Right ventricle myocardium inferior (tissue), 1 donor: ENCODE data around the gene NHLRC2. TPM values are rescaled to one million over a fixed set of nuclear protein-coding genes. Genes with fewer than 3 reads are reported as not detected.
A peak's percentile ranks its signal among the peaks of the same experiment; 100 is the strongest.

ENCODE experiments used
- ATAC-seq: fragments of 200-7000 bp; cut with Tn5 transposase; one replicate; pipeline ENCODE4 v1.9.1; 2020; ENCODE audit warnings: mild to moderate bottlenecking, moderate library complexity
- DNase-seq: peaks from one replicate; pipeline ENCODE4 v3.0.0; 2021; ENCODE audit errors: missing footprints
- intact Hi-C: fragments of 100-400 bp; cut with DNase I; formaldehyde crosslinking; loops from one replicate; pipeline ENCODE4 v1.11.0; 2022
- total RNA-seq: library from RNA; stranded (reverse); fragmentation: NEBNext Ultra II Directional; extraction: Animal tissue kit (Norgen Biotek cat#: 25700); gene quantifications from one replicate; pipeline ENCODE4 v1.2.1, GENCODE V29; 2021
- donor health status: DM: no; HTN: yes; CAD: no; lungs with severe emphysema.

The NHLRC2 gene
- total RNA-seq, 1 donor from 2014 or later = 60.6 TPM

- DNase-seq = no peak
- no peak for ATAC-seq
- intact Hi-C loops = no loop called here
Measured at GRCh38 chr10:113953505-113954272, 99.2 kb downstream of the NHLRC2 start.

DNA sequence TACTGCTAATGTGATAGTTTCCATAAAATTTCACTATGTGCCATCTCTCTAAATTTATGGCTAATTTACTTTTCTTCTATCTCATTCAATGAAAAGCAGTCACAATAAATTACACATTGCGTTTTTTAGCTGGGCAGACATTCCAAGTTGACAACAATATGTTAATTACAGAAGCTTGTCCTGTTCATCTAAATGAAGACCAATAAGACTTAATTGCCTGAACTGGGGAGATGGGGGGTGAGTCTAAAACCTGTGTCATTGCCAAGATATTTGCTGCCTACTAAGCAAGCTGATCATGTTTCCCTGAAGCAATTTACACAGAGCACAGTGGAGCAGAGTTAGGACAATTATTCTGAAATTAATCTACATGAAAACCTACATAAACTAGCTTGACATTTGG is 99.9 kb downstream of the NHLRC2 start:
- intact Hi-C loops = no loop called here
- DNase-seq = no peak
- no peak for ATAC-seq

DNA sequence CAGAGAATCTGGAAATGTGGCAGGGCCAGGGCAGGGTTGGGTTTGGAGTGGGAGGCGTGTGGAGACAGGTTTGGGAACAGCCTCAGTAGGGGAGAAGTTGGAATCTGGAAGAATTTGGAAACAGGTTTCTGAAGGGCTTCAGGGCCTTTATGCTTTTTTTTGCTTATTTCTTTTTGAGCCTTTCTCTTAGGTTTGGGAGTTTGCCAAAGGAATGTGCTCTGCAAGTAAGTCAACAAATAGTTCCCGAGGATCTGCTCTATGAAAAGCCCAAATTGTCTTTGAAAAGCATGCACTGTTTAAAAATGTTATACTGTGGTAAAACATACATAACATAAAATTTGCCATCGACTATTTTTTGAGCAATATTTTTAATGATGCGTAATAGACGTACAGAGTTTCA is 102.6 kb downstream of the NHLRC2 start:
- DNase-seq = no peak
- intact Hi-C loops = no loop called here
- ATAC-seq = no peak

DNA sequence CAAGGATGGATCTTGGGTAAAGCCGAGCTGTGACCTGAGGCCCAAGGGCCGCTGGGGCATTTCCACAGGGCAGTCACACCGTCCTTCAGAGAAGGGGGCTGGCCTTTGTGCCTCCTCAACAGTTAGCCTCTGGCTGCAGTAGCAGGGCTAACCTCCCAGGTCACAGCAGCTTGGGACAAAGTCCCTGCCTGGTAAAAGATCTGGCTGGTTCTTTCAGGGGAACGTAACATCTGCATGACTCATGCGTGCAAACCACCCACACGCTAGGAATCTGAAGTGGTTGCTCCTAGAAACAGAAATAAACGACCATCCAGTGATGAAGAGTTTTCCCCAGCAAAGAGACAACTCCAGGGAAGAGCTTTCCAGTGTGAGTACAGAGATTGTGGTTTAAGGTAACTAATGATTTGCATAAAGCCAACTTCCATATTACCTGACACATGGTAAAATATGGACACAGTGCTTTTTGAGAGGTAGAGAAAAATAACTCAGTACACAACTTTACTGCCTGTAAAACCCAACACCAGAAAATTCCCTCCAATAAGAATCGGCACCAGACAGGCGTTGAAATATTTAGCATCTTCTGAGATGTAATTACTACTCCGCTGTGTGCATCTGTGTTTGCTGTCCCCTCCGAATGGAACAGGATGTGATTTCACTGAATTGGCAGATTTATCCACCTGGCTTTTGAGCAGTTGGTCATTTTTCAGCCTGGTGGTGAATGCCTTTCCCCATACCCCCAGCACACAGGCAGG is 104.3 kb downstream of the NHLRC2 start:
- ATAC-seq (peak; percentile 56), DNase-seq (no peak)
- intact Hi-C loops = no loop called here

- intact Hi-C loops = no loop called here
- no peak for DNase-seq
- ATAC-seq = no peak
Measured at GRCh38 chr10:113959383-113959760, 104.9 kb downstream of the NHLRC2 start.

DNA sequence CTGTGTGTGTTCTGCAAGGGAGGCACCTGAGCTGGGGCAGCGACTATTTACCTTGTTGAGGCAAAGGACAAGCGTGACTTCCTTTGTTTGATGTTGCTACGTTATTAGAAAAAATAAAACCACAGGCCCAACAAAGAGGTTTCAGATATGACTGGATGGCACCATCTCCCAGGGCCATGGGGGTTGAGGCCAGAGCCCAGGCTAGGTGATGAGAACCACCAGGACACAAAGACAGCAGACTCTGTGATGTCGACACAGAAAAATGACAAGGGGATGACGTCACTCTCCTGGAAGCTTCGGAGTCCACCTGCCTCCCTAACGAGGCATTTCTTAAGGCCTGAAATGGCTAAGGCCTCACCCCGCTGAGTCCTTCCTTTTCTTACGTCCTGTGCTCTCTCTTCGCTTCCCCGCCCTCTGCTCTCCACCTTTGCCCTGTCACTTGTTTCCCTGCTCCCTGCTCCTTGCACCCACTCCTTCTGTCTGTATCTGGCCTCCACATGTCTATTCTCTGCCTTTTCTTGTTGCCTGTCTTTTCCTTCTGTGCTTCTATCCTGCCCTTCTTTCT is 106.2 kb downstream of the NHLRC2 start:
- no peak for DNase-seq
- intact Hi-C loops = no loop called here
- ATAC-seq = no peak

GRCh38 chr10:113961182-113962031 is 106.9 kb downstream of the NHLRC2 start:
- intact Hi-C loops = no loop called here
- DNase-seq (no peak), ATAC-seq (no peak)

DNA sequence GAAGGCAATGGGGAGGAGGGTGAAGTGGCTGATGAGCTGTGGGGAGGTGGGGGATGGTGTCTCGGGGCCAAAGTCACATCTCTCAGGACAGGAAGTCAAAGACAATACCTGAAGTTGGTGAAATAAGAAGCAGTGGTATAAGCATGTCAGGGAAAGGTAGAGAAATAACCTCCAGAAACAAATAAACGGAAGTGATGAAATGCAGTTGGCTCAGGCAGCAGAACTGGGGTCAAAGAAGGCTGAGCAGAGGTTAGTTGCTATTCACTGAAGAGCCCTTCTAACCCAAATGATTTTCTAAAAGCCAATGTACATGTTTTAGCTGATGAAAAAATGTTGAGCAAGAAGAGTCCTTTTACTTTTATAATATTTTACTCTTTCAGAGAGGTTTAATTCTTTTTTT is 110.6 kb downstream of the NHLRC2 start:
- DNase-seq = no peak
- ATAC-seq = no peak
- intact Hi-C loops = no loop called here

GRCh38 chr10:113965683-113966082 is 111.2 kb downstream of the NHLRC2 start:
- DNase-seq (no peak), ATAC-seq (no peak)
- intact Hi-C loops = no loop called here

Other genes with a start within 250 kb of the NHLRC2 start
- 1,026 TPM for gene NRAP, start 190.6 kb upstream of the NHLRC2 start, total RNA-seq
- 13.8 TPM for gene CASP7, start 174.7 kb upstream of the NHLRC2 start, total RNA-seq
- not detected for gene PLEKHS1, start 103.0 kb upstream of the NHLRC2 start, total RNA-seq
- 6.8 TPM for gene DCLRE1A, start 579 bp upstream of the NHLRC2 start, total RNA-seq
- 63.1 TPM for gene ADRB1, start 189.2 kb downstream of the NHLRC2 start, total RNA-seq